Peyer's patch (tissue), 4 donors: ENCODE data around the gene IGSF9B. TPM values are rescaled to one million over a fixed set of nuclear protein-coding genes. Genes with fewer than 3 reads are reported as not detected.
A peak's percentile ranks its signal among the peaks of the same experiment; 100 is the strongest.

Experiments used
- DNase-seq, 3 donors: peaks; one replicate each; pipeline ENCODE4 v3.0.0-alpha.2; 2017 to 2019
- H3K27ac ChIP-seq, 4 donors: fragments of 200-600 bp; sonication (generic); one replicate each; pipeline ENCODE4 v1.5.1; 2016 to 2019
- H3K27me3 ChIP-seq, 2 donors: fragments of 200-600 bp; sonication (generic); one replicate each; pipeline ENCODE4 v1.5.1; 2019
- H3K36me3 ChIP-seq, 3 donors: fragments of 200-600 bp; sonication (generic); one replicate each; pipeline ENCODE4 v1.5.1; 2016 to 2019
- H3K4me1 ChIP-seq, 4 donors: fragments of 200-600 bp; sonication (generic); one replicate each; pipeline ENCODE4 v1.5.1; 2016 to 2019
- H3K4me3 ChIP-seq, 4 donors: fragments of 200-600 bp; sonication (generic); 1 replicate in 3 of 4; 2 replicates in 1 of 4; pipeline ENCODE4 v1.5.1; 2016 to 2019; ENCODE audit warnings: mild to moderate bottlenecking in 1 of 4
- H3K9me3 ChIP-seq, 4 donors: fragments of 200-600 bp; sonication (generic); one replicate each; pipeline ENCODE4 v1.5.1; 2016 to 2019; ENCODE audit warnings: mild to moderate bottlenecking in 1 of 4
- POLR2A ChIP-seq, 2 donors: fragments of 450-650 bp; IDR thresholded peaks; one replicate each; pipeline ENCODE4 v1.5.1; 2017; ENCODE audit warnings: antibody characterized with exemption in 2 of 2, mild to moderate bottlenecking in 2 of 2, moderate library complexity in 2 of 2
- total RNA-seq, 4 donors: library from RNA; depleted of rRNA; stranded (reverse); fragments of >200 nt; gene quantifications; one replicate each; pipeline ENCODE4 v1.1.0, GENCODE V29; 2016
- TF ChIP-seq, protein P1 (sequence below), 6 experiments: fragments of 450-650 bp in 4 of 6; fragments of 200-600 bp in 2 of 6; sonication (generic) in 1 of 6; IDR thresholded peaks; one replicate each; pipeline ENCODE4 v1.5.1; 2017 to 2019; ENCODE audit warnings: antibody characterized with exemption in 6 of 6, mild to moderate bottlenecking in 3 of 6, moderate library complexity in 1 of 6

Gene IGSF9B
- total RNA-seq, 4 donors from 2014 or later = 1.1 to 22.3 (median 5.0) TPM

- no peak for TF ChIP-seq POLR2A (IDR thresholded peaks at IDR 0.05)
- TF ChIP-seq, protein P1, sequence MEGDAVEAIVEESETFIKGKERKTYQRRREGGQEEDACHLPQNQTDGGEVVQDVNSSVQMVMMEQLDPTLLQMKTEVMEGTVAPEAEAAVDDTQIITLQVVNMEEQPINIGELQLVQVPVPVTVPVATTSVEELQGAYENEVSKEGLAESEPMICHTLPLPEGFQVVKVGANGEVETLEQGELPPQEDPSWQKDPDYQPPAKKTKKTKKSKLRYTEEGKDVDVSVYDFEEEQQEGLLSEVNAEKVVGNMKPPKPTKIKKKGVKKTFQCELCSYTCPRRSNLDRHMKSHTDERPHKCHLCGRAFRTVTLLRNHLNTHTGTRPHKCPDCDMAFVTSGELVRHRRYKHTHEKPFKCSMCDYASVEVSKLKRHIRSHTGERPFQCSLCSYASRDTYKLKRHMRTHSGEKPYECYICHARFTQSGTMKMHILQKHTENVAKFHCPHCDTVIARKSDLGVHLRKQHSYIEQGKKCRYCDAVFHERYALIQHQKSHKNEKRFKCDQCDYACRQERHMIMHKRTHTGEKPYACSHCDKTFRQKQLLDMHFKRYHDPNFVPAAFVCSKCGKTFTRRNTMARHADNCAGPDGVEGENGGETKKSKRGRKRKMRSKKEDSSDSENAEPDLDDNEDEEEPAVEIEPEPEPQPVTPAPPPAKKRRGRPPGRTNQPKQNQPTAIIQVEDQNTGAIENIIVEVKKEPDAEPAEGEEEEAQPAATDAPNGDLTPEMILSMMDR (IDR thresholded peaks at IDR 0.05) = no peak
- Histone ChIP-seq H3K27ac (no peak overlapping the region), H3K36me3 (no peaks in the 10 kb centered on the region)
These were observed 35.7 kb downstream of the IGSF9B start for GRCh38 chr11:133921026-133921425.

GRCh38 chr11:133920109-133920990 lies 36.4 kb downstream of the IGSF9B start:
- DNase-seq = no peak
- Histone ChIP-seq H3K4me3 (no peak overlapping the region), H3K27ac (no peak overlapping the region), H3K4me1 (peaks cover 0 to 3% (median 0%) of the 10 kb centered on the region in 4 donors), H3K27me3 (no peaks in the 10 kb centered on the region), H3K9me3 (no peaks in the 10 kb centered on the region), H3K36me3 (no peaks in the 10 kb centered on the region)
- TF ChIP-seq, protein P1 (IDR thresholded peaks at IDR 0.05) = no peak
- no peak for TF ChIP-seq POLR2A (IDR thresholded peaks at IDR 0.05)

More at GRCh38 chr11:133921026-133921425, 35.7 kb downstream of the IGSF9B start:
- no peak overlapping the region for H3K4me3 ChIP-seq
- H3K4me1 ChIP-seq = peaks cover 0 to 3% (median 0%) of the 10 kb centered on the region in 4 donors
- no peak for DNase-seq
- H3K27me3 ChIP-seq = no peaks in the 10 kb centered on the region
- H3K9me3 ChIP-seq = no peaks in the 10 kb centered on the region

- H3K27ac ChIP-seq = no peak overlapping the region
- peaks cover 0 to 3% (median 0%) of the 10 kb centered on the region in 4 donors for H3K4me1 ChIP-seq
- peak overlapping the region in 1 of 4 donors; percentile 21 for H3K4me3 ChIP-seq
- H3K27me3 ChIP-seq = no peaks in the 10 kb centered on the region
- no peaks in the 10 kb centered on the region for H3K9me3 ChIP-seq
- H3K36me3 ChIP-seq = no peaks in the 10 kb centered on the region
- TF ChIP-seq POLR2A (IDR thresholded peaks at IDR 0.05) = no peak
- DNase-seq = no peak
These were observed 37.2 kb downstream of the IGSF9B start for GRCh38 chr11:133919330-133920108.

- H3K4me1 ChIP-seq = peaks cover 0 to 3% (median 0%) of the 10 kb centered on the region in 4 donors
- TF ChIP-seq, protein P1 (IDR thresholded peaks at IDR 0.05) = no peak
These were observed 38.0 kb downstream of the IGSF9B start for GRCh38 chr11:133918608-133919260.

DNA sequence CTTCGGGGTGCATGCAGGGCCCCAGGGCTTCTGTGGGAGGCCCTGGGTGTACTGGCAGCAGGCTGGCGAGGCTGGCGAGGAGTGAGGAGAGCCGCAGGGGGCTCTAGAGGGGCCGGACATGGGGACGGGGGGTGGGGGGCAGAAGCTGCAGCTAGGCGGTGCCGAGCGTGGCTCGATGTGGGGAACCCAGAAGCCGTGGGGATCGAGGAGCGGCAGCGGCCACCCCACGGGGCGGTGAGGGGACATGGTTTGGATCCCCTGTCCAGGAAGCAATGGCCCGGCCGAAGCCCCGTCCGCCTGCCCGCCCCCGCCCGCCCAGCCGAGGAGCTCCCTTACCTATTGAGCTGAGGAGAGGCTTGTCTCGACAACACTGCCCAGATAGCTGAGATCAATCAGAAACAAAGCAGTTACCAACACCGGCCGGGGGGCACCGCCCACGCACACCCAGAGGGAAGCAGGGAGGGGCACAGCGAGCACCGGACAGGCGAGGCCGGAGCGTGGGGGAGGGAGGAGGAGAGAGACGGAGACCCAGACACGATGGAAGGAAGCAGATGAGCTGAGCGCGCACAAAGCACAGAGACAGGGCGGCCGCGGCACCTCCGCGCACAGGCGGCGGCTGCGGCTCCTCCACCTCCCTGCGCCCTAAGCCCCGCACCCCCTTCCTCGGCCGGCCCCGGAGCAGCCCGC lies 38.7 kb downstream of the IGSF9B start:
- Histone ChIP-seq H3K27ac (no peak overlapping the region), H3K9me3 (no peaks in the 10 kb centered on the region), H3K4me3 (no peak overlapping the region), H3K4me1 (peaks cover 0 to 3% (median 0%) of the 10 kb centered on the region in 4 donors), H3K27me3 (no peaks in the 10 kb centered on the region), H3K36me3 (no peaks in the 10 kb centered on the region)
- no peak for DNase-seq
- TF ChIP-seq, protein P1 (IDR thresholded peaks at IDR 0.05) = no peak
- no peak for TF ChIP-seq POLR2A (IDR thresholded peaks at IDR 0.05)

More at GRCh38 chr11:133918608-133919260, 38.0 kb downstream of the IGSF9B start:
- Histone ChIP-seq H3K9me3 (no peaks in the 10 kb centered on the region), H3K27me3 (no peaks in the 10 kb centered on the region), H3K36me3 (no peaks in the 10 kb centered on the region), H3K4me3 (peak overlapping the region in 1 of 4 donors; percentile 21), H3K27ac (no peak overlapping the region)
- no peak for DNase-seq
